ENCODE results near the gene SLC35A4. TPM values are rescaled to one million over a fixed set of nuclear protein-coding genes. Genes with fewer than 3 reads are reported as not detected.

SLC35A4 gene
- total and polyA plus RNA-seq, 2 of the 13 experiments (the other 11 are each of a cell fraction or from before 2014, with no cell fraction given) = 0.71 to 4.0 TPM

- TF ChIP-seq ZBTB34 (CRISPR knock-in tag; IDR thresholded peaks at IDR 0.05) (no peak), ZFP90 (CRISPR knock-in tag; IDR thresholded peaks at IDR 0.05; ENCODE audit: borderline replicate concordance) (no peak), MXI1 (IDR thresholded peaks at IDR 0.05; ENCODE audit: borderline replicate concordance, low read depth, low read length) (no peak), ARNT2 (CRISPR knock-in tag; IDR thresholded peaks at IDR 0.05; ENCODE audit: low read depth) (no peak), SP5 (CRISPR knock-in tag; IDR thresholded peaks at IDR 0.05; ENCODE audit: borderline replicate concordance, low read depth) (peak; percentile 56; the same call in 1 of the 2 replicates), PREB (CRISPR knock-in tag; IDR thresholded peaks at IDR 0.05) (no peak), ISX (CRISPR knock-in tag; conservative IDR thresholded peaks at IDR 0.05) (no peak), GFI1 (CRISPR knock-in tag; IDR thresholded peaks at IDR 0.05; ENCODE audit: borderline replicate concordance) (no peak), YY1 (IDR thresholded peaks at IDR 0.05; ENCODE audit: insufficient read depth, insufficient replicate concordance, low read depth, low read length) (no peak), DBP (CRISPR knock-in tag; IDR thresholded peaks at IDR 0.05; ENCODE audit: not compliant biosample characterization) (no peak), ZBTB10 (CRISPR knock-in tag; IDR thresholded peaks at IDR 0.05; ENCODE audit: borderline replicate concordance) (peak; percentile 26; the same call in 1 of the 2 replicates), NONO (IDR thresholded peaks at IDR 0.05) (no peak), NONO (CRISPR knock-in tag; conservative IDR thresholded peaks at IDR 0.05) (no peak), ZNF839 (CRISPR knock-in tag; IDR thresholded peaks at IDR 0.05; ENCODE audit: borderline replicate concordance) (no peak), ZNF34 (CRISPR knock-in tag; IDR thresholded peaks at IDR 0.05; ENCODE audit: borderline replicate concordance) (no peak)
- TF ChIP-seq, protein P1, sequence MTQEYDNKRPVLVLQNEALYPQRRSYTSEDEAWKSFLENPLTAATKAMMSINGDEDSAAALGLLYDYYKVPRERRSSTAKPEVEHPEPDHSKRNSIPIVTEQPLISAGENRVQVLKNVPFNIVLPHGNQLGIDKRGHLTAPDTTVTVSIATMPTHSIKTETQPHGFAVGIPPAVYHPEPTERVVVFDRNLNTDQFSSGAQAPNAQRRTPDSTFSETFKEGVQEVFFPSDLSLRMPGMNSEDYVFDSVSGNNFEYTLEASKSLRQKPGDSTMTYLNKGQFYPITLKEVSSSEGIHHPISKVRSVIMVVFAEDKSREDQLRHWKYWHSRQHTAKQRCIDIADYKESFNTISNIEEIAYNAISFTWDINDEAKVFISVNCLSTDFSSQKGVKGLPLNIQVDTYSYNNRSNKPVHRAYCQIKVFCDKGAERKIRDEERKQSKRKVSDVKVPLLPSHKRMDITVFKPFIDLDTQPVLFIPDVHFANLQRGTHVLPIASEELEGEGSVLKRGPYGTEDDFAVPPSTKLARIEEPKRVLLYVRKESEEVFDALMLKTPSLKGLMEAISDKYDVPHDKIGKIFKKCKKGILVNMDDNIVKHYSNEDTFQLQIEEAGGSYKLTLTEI (CRISPR knock-in tag; conservative IDR thresholded peaks at IDR 0.05) = no peak
- TF ChIP-seq, protein P2, sequence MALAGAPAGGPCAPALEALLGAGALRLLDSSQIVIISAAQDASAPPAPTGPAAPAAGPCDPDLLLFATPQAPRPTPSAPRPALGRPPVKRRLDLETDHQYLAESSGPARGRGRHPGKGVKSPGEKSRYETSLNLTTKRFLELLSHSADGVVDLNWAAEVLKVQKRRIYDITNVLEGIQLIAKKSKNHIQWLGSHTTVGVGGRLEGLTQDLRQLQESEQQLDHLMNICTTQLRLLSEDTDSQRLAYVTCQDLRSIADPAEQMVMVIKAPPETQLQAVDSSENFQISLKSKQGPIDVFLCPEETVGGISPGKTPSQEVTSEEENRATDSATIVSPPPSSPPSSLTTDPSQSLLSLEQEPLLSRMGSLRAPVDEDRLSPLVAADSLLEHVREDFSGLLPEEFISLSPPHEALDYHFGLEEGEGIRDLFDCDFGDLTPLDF (CRISPR knock-in tag; IDR thresholded peaks at IDR 0.05) = no peak
- TF ChIP-seq, protein P3, sequence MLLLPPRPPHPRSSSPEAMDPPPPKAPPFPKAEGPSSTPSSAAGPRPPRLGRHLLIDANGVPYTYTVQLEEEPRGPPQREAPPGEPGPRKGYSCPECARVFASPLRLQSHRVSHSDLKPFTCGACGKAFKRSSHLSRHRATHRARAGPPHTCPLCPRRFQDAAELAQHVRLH (CRISPR knock-in tag; IDR thresholded peaks at IDR 0.05; ENCODE audit: borderline replicate concordance, low read depth) = no peak
- TF ChIP-seq, protein P4, sequence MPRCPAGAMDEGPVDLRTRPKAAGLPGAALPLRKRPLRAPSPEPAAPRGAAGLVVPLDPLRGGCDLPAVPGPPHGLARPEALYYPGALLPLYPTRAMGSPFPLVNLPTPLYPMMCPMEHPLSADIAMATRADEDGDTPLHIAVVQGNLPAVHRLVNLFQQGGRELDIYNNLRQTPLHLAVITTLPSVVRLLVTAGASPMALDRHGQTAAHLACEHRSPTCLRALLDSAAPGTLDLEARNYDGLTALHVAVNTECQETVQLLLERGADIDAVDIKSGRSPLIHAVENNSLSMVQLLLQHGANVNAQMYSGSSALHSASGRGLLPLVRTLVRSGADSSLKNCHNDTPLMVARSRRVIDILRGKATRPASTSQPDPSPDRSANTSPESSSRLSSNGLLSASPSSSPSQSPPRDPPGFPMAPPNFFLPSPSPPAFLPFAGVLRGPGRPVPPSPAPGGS (CRISPR knock-in tag; IDR thresholded peaks at IDR 0.05) = no peak
These were observed 42.4 kb downstream of the SLC35A4 start (continued) for GRCh38 chr5:140607031-140607430.

Data from HepG2 (cell line).